Sciatic nerve (tissue), 2 donors: Measurements from ENCODE around the gene FIGLA. TPM values are rescaled to one million over a fixed set of nuclear protein-coding genes. Genes with fewer than 3 reads are reported as not detected.
A peak's percentile ranks its signal among the peaks of the same experiment; 100 is the strongest.

Experiments
- ATAC-seq: fragments of 200-7000 bp; cut with Tn5 transposase; one replicate; pipeline ENCODE4 v1.9.1; 2020; ENCODE audit warnings: mild to moderate bottlenecking, moderate library complexity
- DNase-seq: peaks from one replicate; pipeline ENCODE4 v3.0.0-alpha.2; 2020; ENCODE audit warnings: low spot score
- intact Hi-C: fragments of 100-400 bp; cut with DNase I; formaldehyde crosslinking; loops from one replicate; pipeline ENCODE4 v1.14.2; 2022
- total RNA-seq: library from RNA; stranded (reverse); fragmentation: NEBNext Ultra II Directional; extraction: Animal tissue kit (Norgen Biotek cat#: 25700); gene quantifications from one replicate; pipeline ENCODE4 v1.2.1, GENCODE V29; 2021
- donor health status: DM: no; HTN: no; CAD: no.
- donor health status: DM: no; HTN: no; CAD: no.

Gene FIGLA
- total RNA-seq, 1 donor from 2014 or later = 0.89 TPM

GRCh38 chr2:70779491-70779890 is 11.0 kb downstream of the FIGLA start:
- ATAC-seq (no peak), DNase-seq (no peak)
- intact Hi-C loops = no loop called here

GRCh38 chr2:70778676-70779075 is 11.8 kb downstream of the FIGLA start:
- DNase-seq = no peak
- intact Hi-C loops = no loop called here
- no peak for ATAC-seq

- DNase-seq (no peak), ATAC-seq (no peak)
- intact Hi-C loops = no loop called here
Observed at GRCh38 chr2:70777450-70777849, 13.0 kb downstream of the FIGLA start.

- DNase-seq = no peak
- no peak for ATAC-seq
- intact Hi-C loops = no loop called here
Observed at GRCh38 chr2:70776266-70776665, 14.2 kb downstream of the FIGLA start.

- ATAC-seq = no peak
- DNase-seq = no peak
- intact Hi-C loops = no loop called here
Observed at GRCh38 chr2:70775141-70775540, 15.3 kb downstream of the FIGLA start.

- intact Hi-C loops = no loop called here
- ATAC-seq (no peak), DNase-seq (no peak)
Observed at GRCh38 chr2:70772486-70773155, 17.8 kb downstream of the FIGLA start.

GRCh38 chr2:70771446-70771845 is 19.0 kb downstream of the FIGLA start:
- intact Hi-C loops = no loop called here
- no peak for ATAC-seq
- no peak for DNase-seq

- no peak for ATAC-seq
- intact Hi-C loops = no loop called here
- no peak for DNase-seq
Observed at GRCh38 chr2:70769450-70769849, 21.0 kb downstream of the FIGLA start.

GRCh38 chr2:70768590-70769085 is 21.8 kb downstream of the FIGLA start:
- DNase-seq (no peak), ATAC-seq (no peak)
- intact Hi-C loops = no loop called here

GRCh38 chr2:70767699-70768589 is 22.5 kb downstream of the FIGLA start, which contains the start of gene ADD2:
ADD2 (minus strand) TSS chr2:70768200; CDS start chr2:70706408, 61,792 bp downstream.
- DNase-seq (no peak), ATAC-seq (peak; percentile 41)
- intact Hi-C loops = no loop called here

GRCh38 chr2:70767079-70767698 is 23.3 kb downstream of the FIGLA start:
- intact Hi-C loops = no loop called here
- no peak for DNase-seq
- ATAC-seq = no peak

- ATAC-seq (no peak), DNase-seq (no peak)
- intact Hi-C loops = no loop called here
Observed at GRCh38 chr2:70766357-70767078, 23.9 kb downstream of the FIGLA start.

GRCh38 chr2:70765507-70765906 is 24.9 kb downstream of the FIGLA start:
- DNase-seq (no peak), ATAC-seq (no peak)
- intact Hi-C loops = no loop called here

GRCh38 chr2:70759446-70759845 is 31.0 kb downstream of the FIGLA start:
- DNase-seq (no peak), ATAC-seq (no peak)
- intact Hi-C loops = no loop called here

- no peak for DNase-seq
Observed at GRCh38 chr2:70757966-70758365, 32.5 kb downstream of the FIGLA start.

GRCh38 chr2:70757360-70757759 is 33.1 kb downstream of the FIGLA start:
- intact Hi-C loops = no loop called here
- ATAC-seq (no peak), DNase-seq (no peak)

More at GRCh38 chr2:70757966-70758365, 32.5 kb downstream of the FIGLA start:
- intact Hi-C loops = no loop called here
- ATAC-seq = no peak

- intact Hi-C loops = no loop called here
- no peak for ATAC-seq
Observed at GRCh38 chr2:70756128-70756527, 34.3 kb downstream of the FIGLA start.

GRCh38 chr2:70753902-70754301 is 36.5 kb downstream of the FIGLA start:
- DNase-seq = no peak
- ATAC-seq = no peak
- intact Hi-C loops = no loop called here

More at GRCh38 chr2:70756128-70756527, 34.3 kb downstream of the FIGLA start:
- no peak for DNase-seq

GRCh38 chr2:70753031-70753430 is 37.4 kb downstream of the FIGLA start:
- DNase-seq = no peak
- no peak for ATAC-seq
- intact Hi-C loops = no loop called here
